NCI-H774 (cell line): ENCODE results near the gene ZGPAT.
"Not testable (repeated sequence)": the region's sequence is repeated elsewhere in the genome, so short reads cannot be mapped to it uniquely, and the experiment has no call there.

ENCODE experiments used
- DNase-seq: peaks from one replicate; lab custom pipeline; 2025; lab: John Stamatoyannopoulos, UW

ZGPAT gene

DNA sequence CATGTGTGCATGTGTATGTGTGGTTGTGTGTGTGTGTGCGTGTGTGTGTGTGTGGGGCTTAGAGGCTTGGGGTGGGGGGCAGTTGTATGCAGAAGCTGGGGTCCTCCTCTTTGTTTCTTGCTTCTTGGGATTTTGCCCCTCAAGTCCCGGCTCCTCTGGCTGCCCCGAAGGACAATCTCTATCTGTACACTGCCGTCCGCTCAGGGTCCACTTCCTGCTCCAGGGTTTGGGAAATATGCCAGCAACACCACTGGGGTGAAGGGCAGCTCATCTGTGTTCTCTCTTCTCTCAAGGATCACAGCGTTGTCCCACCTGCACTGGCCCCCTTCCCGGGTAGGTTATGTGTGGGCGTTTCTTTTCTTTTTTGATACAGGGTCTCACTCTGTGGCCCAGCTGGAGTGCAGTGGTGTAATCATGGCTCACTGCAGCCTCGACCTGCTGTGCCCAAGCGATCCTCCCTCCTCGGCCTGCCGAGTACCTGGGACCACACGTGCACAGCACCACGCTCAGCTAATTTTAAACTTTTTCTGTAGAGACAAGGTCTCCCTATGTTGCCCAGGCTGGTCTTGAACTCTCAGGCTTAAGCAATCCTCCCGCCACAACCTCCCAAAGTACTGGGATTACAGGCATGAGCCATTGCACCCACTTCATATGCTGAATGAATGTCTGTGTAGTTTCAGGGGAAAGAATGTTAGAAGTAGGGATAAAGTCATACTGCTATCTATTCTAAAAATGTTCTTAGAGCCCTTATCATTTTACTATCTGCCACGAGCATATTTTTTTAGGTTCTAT is 57.4 kb downstream of the ZGPAT start:
- no peak for DNase-seq

DNA sequence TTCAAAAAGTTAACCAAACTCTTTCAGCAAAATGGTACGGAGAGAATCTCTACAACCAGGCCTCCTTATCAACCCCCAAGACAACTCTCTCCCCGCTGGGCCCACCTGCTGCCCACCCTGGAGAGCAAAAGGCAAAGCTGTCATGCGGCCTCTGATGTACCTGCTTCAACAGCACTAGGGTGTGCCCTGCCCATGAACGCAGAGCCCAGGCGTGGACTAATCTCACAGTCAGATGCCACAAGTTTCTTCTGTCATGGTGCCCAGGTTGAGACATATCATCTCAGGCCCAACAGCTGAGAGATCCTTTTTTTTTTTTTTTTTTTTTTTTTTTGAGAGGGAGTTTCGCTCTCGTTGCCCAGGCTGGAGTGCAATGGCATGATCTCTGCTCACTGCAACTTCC is 58.1 kb downstream of the ZGPAT start:
- no peak for DNase-seq

DNA sequence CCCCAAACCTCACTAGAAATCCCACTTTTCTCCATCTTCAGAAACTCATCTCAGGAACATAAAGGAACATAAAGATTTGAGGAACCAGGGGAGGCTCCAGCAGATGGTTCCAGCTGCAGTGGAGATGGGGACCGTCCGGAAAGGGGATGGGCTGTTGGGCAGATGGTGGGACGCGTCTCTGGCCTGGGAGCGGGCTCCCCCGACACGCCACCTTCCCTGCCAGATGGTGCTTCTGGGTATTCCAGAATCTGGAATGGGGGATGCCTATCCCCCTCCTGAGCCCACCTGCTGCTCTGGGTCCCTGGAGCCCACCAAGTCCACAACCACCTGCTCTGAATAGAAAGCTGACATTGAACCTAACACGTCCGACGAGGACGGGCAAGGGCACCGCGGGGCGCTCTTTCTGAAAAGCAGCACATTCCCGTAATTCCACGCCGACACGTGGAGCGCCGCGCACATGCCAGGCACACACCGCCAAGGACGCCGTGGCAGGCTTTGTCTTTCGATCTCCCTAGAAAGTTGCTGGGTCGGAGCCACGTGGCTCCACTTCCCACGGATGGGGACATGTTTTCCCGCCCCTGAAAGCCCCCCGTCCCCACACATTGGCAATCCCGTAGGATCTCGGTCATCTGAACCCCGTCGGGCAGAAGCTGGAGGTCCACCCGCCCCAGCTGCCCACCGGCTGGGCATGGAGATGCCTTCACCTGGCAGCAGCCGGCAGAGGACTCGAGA is 59.0 kb downstream of the ZGPAT start:
- no peak for DNase-seq

DNA sequence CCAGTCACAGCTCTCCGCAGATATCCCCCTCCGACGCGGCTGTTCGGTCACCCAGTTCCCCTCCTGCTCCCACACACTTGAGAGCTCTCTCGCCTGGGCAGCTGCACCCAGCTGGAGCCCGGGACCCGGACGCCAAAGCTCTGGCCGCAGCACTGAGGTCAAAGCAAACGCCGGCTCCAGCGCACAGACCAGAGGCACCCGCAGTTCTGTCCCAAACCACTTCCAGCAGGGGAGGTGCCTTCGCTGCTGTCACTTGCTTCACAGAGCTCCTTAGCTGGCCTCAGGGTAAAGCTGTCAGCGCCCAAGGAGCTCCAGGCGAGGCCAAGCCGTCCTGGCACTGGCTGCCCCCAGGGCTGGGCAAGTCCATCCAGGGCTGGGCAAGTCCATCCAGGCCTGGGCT is 59.6 kb downstream of the ZGPAT start:
- DNase-seq: no peak

DNA sequence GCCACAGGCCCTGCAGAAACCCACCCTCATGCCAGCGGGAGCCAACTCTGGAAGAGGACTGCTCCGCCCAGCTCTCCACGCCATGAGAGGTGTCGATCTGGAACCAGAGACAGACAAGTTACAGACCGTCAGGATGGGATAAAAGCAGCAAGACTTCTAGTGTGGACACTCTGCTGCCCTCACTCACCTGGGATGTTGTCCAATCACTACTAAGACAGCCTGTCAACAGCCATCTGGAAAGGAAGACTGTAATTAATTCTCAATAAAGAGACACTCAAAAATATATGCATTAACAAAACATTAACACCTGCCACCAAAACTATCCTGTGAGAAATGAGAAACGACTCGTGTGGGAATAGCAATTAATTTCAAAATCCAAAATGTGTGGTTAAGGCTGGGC is 60.0 kb downstream of the ZGPAT start:
- DNase-seq: no peak

DNA sequence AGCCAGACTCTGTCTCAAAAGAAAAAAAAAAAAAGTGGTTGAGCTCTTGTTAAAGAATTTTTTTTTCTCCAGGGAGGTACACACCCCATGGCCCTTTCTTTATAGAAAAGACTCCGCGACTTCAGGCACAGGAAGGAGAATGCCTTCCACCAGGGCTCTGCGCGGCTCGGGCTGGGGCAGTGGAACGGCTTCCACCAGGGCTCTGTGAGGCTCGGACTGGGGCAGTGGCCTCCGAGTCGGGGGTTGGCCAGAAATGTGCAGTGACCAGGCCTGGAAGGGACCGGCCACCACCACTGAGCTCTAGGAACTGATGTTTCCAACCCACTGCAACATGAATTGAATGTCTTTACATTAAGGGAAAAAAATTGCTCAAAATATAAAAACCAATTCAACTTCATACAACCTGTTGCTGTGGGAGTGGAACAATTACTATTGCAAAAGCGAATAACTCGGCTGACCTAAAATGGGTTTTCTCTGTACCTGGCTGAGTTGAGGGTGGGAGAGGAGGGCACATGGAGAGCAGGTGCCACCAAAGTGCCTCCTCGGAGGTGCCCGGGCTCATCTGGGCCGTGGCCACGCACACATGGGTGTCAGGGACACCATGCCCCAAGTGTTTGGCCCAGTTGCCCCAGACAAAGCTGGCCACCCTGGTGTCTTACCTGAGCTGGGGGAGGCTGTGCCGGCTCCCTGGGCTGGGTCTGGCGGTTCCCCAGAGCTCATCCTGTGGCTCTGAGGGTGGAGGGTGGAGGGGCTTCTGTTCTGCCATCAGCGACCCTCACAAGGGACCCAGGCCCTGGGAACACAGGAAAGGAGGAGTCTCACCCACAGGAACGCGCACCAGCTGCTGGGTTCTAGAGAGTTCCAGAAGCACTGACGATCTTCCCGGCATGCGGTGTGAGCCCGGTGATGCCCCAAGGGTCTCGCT is 61.0 kb downstream of the ZGPAT start:
- no peak for DNase-seq

DNA sequence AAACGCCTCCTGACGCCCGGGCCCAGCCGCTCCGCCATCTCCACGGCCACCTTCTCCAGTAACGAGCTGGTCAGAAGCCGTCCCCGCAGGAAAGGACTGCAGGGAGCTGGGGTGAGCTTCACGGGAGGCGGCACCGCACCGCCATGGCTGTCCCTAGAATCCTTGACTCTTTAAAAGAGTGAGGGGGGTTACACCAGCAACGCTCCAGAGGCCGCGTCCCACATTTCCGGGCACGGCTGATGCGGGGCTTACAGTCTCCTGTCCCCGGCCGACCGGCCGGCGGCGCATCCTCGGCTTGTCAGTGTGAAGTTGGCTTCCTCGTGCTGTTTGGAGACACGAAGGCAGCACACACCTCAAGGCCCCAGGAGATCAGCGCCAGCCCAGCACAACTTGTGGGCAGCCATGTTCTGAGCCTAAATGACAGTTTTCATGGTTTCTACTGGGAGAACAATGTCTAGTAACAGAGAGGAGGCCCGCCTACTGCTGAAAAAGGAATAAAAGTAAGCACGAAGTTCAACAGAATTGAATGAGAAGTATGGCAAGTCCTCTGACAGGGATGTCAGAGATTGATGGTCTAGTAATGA is 62.1 kb downstream of the ZGPAT start:
- no peak for DNase-seq

DNA sequence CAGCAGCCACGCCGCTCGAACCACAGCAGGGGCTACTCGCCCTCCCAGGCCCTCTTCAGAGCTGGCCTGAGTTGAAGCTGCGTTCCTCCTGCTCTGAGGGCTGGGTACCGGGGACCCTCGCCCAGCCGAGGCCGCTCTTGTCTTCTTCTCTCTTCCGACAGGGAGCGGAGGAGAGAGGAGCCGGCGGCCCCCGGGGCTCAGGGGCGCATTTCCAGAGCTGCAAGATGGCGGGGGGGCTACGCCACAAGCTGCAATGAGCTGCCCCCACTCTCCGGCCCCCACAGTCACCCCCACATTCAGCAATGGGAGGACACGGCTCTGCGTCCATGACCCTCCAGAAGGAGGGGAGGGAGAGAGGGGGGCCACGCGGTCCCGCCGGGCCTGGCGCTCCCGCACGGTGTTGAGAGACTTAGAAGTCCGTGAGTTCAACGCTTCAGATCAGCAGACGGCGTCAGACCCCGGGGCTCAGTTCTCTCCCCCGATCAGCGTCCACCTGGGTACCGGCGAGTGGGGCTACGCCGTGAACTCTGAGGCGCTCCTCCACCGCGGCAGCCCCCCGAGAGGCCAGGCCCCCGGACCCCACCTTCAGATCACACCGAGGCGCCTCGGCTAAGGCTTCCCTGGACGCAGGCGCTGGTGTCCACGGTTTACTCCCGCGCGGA is 63.3 kb downstream of the ZGPAT start:
- DNase-seq: no peak

DNA sequence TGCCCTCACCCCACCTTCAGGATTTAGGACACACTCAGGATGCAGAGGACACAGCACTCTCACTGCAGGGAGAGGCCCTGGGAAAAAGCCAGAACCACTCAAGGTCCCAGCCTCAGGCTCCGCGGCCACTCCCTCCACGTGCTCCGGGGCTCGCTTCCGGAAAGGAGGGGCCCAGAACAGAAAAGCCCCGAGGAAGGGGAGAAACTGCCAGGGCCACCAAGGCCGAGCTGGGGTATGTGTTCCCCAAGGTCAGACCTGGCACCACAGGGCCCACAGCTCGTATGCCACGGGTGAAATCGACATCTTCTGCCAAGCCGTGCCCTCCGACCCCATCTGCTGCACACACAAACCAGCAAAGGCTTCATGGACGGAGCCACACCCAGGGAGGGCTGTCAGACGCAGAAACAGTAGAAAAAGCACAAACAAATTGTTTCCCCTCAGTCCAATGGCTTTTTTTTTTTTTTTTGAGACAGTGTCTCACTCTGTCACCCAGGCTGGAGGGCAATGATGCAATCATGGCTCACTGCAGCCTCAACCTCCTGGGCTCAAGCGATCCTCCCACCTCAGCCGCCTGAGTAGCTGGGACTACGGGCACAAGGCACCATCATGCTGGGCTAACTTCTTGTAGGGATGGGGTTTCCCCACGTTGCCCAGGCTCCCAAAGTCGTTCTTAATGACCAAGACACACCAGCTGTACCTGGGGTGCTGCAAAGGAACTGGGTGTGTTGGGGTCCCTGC is 65.1 kb downstream of the ZGPAT start:
- no peak for DNase-seq

DNA sequence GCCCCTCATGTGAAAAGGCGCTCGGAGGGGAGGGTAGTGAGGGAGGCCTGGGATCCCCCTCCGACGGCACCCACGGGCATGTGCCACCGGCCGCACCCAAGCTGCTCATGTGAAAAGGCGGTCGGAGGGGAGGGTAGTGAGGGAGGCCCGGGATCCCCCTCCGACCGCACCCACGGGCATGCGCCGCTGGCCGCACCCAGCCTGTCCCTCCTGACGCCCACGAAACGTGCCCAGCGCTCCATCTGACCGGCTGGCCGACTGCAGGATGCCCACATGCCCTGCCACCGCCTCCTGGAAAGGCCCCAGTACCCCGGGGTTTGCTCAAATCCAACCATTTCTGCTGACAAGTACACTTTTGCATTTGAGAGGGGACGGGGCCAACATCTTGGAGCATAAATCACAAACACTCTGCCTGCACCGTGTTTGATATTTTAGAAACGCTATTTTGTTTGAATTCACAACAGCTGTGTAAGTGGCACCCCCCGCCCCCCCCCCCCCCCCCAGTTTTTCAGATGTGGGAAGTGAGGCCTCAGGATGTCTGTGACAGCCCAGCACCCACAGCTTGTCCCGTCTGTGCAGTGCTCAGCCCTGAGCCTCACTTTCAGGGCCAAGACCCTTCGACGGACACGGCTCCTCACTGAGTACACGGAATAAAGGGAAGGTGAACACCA is 65.9 kb downstream of the ZGPAT start:
- DNase-seq: no peak

DNA sequence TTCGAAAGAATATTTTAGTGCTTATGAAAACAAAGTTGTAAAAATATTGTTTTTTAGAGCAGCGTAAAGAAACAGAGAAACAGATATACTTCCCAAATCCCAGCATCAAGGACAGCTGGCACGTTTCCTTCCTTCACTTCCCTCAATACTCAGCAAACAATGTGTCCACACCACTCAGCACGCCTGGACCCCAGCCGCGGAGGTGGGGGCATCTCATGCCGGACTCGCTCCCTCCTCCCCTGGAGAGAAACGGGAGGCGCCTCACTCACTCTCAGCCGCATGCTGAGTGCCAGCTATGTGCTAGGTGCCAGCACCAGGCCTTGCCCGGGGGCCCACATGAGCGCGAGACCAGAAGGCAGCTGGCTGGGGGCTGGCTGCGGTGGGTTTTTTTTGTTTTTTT is 66.5 kb downstream of the ZGPAT start:
- DNase-seq: no peak

DNA sequence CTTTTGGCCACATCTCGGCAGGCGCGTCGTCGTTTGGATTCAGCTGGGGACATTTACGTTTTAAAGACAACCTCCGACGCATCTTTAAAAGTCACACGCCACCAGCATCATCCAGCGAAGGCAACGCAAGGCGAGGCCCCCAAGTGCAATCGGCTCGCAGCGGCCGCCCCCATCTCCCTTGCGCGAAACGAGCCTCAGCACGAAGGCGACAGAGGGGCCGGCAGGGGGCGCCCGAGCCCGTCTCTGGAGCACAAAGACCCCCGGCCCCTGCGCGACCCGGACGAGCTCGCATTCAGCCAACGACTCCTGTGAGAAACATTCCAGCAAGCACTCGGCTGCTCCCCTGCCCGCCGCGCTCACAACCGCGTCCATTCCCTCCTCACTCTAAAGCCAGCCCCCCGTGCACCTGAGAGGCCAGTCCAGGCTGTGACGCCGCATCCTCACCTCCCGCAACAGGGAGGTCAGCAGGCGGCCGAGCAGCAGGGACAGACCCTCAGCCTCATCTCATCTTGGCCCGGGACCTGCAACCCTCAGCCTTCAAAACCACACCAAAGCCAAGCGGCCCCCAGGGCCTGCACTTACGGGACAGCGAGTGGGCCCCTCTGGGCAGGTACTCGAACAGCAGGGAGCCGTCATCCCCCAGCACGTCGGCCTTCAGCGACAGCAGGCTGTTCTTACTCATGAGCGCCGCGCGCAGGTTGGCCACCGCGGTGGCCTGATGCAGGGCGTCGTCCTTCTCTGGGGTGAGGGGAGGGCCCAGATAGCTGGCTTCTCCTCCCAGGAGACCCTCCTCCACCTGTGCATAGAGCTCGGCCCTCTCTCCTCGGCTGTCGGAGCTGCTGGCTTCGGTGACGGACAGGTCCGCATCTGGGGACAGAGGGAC is 67.5 kb downstream of the ZGPAT start:
- DNase-seq: no peak

DNA sequence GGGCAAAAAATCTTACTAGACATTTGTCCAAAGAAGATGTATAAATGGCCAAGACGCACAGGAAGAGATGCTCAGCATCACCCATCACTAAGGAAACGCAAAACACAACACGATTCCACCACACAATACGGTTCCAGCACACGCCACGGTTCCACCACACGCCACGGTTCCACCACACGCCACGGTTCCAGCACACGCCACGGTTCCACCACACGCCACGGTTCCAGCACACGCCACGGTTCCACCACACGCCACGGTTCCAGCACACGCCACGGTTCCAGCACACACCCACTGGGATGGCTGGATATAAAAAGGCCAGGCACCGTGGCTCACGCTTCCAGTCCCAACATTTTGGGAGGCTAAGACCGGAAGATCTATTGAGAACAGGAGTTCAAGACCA is 69.0 kb downstream of the ZGPAT start:
- DNase-seq: not testable (repeated sequence)

DNA sequence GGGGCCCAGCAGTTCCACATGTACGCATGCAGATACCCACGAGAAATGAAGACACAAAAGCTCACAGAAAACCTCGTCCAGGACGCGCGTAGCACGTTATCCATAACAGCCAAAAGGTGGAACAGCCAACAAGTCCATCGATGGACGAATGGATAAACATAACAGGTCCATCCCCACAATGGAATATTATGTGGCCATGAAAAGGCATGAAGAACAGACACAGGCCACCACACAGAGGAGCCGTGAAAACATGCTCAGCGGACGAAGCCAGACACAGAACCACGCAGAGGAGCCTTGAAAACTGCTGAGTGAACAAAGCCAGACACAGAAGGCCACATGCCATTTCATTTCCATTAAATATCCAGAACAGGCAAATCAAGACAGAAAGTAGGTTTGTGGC is 69.8 kb downstream of the ZGPAT start:
- no peak for DNase-seq

DNA sequence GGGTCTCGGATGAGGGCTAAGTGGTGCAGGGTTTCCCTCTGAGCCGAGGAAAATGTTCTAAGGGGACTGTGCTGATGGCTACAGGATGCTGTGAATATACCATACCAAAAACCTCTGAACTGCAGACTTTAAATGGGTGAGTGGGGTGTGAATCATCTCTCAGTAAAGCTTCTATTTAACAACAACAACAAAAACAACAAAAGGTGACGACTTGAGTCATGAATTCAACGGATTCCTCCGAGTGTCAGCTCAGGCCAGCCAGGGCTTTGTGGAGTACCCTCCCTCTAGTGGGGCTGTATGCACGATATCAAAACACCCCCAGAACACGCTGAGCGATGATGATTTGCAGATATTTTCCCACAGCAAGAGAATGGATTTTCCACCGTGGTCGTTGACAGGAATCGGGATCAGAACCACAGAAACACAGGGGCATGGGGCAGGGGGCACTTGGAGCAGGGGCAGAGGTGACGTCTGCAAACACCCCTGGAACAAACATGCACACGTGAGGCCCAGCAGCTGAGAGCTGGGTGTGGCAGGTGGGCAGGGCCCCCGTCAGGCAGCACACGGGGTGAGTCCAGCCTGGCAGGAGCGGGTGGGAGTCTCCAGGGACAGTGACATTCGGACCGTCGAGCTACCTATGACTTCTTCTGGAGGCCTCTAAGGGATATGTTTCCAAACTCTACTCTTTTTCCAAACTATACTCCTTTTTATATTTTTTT is 70.4 kb downstream of the ZGPAT start:
- no peak for DNase-seq

DNA sequence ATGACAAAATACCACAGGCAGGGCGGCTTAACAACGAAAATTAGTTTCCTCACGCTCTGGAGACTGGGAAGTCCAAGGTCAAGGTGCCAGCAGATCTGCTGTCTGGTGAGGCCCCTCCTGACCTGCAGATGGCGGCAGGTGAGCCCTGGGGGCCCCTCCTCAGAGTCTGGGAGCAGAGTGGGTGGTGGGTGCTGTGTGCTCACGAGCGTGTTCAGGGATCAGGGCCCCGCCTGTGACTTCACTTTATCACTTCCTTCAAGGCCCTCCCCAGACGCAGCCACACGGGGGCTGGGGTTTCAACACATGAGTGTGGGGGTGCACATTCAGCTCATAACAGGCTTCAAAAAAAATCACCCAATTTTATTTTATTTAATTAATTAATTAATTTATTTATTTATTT is 71.0 kb downstream of the ZGPAT start:
- no peak for DNase-seq

DNA sequence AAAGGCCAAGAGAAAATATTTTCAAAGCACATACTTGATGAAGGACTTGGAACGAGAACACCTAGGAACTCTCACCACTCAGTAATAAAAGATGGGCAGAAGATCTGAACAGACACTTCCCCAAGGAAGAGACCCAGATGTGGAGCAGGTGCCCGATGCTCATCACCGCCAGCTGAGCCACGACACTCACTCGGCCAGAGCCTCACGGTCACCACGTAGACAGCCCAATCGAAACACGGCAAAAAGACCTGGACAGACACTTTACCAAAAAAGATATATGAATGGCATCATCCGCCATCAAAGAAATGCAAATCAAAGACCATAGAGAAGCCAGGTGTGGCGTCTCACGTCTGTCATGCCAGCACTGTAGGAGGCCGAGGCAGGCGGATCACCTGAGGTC is 73.3 kb downstream of the ZGPAT start:
- no peak for DNase-seq

DNA sequence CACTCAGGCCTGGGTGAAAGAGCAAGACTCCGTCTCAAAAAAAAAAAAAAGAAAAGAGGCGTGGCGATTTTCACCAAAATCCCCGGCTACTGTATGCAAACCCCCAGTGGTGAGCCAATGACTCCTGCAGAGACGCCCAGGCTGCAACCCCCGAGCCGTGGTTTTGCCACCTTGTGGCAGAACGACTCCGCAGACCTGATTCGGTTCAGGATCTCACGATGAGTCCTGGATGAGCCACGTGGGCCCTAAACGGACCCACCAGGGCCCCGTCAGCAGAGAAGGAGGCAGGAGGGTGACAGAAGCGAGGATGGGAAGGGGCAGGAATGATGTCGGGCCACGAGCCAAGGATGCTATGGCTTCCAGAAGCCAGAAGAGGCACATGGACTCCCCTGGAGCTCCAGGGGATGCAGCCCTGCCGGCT is 74.2 kb downstream of the ZGPAT start:
- no peak for DNase-seq

DNA sequence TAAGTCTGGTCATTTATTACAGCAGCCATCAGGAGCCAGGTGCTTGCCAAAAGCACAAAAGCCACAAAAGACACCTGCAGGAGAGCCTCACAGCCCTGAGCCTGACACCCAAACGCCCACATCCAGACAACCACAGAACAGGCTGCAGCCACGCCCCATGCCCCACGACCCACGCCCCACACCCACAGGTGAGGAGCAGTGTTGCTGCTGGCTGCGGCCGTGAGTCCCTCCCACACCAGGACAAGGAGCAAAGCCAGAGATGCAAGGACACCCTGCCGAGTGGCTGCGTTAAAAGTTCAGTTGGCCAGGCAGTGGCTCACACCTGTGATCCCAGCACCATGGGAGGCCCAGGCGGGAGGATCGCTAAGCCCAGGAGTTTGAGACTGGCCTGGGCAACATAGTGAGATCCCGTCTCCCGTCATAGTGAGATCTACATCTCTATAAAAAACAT is 74.7 kb downstream of the ZGPAT start:
- no peak for DNase-seq
